Urothelium cell line (cell line): Measurements from ENCODE around the gene LRRC4C.

Source experiments
- DNase-seq: peaks from one replicate; pipeline ENCODE4 v3.0.0; 2011; ENCODE audit warnings: low spot score, mixed read lengths
- FAIRE-seq: peaks from 2 replicates; lab custom pipeline; 2011; peaks lifted over from hg19 to GRCh38; lab: Jason Lieb, UNC

Gene LRRC4C

DNA sequence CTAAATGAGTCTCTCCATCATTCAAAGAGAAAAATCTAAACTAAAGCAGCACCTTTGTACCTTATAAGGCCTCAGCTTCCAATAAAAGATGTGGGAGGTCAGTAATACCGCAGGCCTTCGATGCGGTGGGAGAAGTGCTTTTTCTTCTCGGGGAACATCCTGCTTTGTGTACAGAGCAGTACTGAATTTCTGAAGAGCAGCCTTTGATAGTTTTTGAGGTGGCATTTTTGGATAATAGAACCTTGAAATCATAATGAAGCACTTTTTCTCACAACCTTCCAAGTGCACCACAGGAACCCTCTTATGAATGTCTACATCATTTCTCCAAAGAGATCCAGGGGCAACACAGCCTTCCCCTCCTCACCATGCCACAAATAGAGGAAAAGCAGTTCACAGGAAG, 39.6 kb downstream of the LRRC4C start:
- no peak for DNase-seq
- no peak for FAIRE-seq

- DNase-seq (no peak), FAIRE-seq (no peak)
These were observed 44.5 kb downstream of the LRRC4C start for GRCh38 chr11:41414771-41415440.

DNA sequence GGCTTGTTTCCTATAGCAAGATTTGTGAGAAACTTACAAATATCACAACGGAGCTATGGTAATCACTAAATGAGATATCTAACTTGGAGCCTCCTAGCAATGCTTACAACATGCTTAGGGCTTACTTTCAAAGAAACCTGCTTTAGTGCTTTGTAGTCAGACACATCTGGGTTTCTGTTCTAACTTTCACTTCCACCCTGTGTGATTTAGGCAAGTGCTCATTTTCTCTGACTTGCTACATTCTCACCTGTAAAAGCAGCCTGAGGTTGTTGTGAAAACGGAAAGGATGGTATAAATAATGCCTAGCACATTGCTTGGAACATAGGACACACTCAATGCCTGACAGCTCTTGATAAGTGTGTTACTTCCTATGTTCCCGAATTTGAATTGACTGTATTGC, 45.6 kb downstream of the LRRC4C start:
- no peak for DNase-seq

DNA sequence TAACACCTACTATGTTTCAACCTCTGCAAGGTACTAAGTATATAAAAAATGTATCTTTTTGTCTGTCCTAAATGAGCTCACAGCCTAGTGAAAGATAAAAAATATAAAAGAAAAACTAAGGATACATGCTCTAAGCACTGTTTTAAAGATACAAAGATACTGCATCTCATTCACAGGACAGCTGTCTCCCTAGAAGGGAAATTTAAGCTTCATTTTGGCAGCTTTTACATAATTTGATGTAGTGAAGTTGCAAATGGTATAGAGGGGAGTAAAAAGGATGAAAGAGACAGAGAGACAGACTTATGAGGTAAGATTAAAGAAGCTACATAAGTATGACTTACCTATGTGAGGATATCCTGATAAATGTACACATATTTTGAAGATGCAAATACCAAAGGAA, 53.6 kb downstream of the LRRC4C start:
- DNase-seq (no peak), FAIRE-seq (no peak)

More for the DNA sequence above, 45.6 kb downstream of the LRRC4C start:
- FAIRE-seq = no peak

DNA sequence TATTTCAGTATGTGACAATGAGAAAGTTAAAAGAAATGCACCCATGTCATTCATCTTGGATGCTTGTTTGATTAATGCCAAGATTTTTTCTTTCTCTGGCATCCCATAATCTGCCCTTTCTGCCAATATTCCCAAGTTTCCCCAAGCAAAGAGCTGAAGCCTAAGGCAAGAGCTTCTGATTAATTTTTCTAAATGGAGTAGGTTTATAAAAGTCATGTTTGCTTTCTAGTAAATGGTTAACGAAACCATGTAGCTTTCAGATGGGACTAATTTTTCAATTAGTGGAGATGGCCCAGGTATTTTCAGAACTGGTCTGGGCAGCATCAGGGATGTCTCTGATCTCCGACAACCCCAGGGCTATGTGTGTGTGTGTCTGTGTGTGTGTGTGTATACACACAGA, 55.3 kb downstream of the LRRC4C start:
- no peak for FAIRE-seq

DNA sequence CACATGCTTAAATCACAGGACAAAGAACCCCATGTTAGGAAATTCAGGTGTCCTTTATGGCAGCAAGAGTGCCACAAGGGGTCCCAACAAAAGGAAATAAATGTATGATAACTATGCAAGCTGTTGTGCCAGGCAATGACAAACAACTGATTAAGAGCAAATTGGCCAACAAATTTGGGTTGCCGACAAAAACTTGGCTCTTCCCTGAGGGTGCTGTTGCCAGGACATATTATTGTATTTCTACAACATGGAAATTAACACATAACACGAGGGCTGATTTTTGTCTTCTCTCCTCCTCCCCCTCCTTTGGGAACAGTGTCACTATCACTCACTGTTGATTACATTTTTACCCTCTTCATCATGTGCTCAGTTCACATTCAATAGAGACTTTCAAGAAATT, 56.0 kb downstream of the LRRC4C start:
- no peak for FAIRE-seq
- no peak for DNase-seq

More for the DNA sequence above, 55.3 kb downstream of the LRRC4C start:
- DNase-seq = no peak

- FAIRE-seq = no peak
- DNase-seq = no peak
These were observed 58.6 kb downstream of the LRRC4C start for GRCh38 chr11:41400819-41401382.

DNA sequence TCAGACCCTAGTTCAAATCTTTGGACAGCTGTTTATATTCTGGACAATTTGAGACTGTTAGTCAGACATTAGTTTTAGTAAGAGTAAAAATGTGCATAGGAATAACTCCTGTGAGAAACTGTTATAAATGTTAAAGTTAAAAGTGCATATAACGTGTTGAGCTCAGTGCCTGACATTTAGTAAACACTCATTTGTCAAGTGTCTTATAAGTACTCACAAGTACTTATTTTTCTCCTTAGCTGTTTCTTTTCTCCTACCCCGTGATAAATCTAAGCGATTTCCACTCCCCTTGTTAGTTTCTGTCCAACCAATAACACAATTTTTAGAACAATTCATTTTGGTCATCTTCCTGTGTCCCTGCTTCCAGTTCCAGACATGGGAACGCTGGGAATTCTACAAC, 59.3 kb downstream of the LRRC4C start:
- FAIRE-seq (no peak), DNase-seq (no peak)

DNA sequence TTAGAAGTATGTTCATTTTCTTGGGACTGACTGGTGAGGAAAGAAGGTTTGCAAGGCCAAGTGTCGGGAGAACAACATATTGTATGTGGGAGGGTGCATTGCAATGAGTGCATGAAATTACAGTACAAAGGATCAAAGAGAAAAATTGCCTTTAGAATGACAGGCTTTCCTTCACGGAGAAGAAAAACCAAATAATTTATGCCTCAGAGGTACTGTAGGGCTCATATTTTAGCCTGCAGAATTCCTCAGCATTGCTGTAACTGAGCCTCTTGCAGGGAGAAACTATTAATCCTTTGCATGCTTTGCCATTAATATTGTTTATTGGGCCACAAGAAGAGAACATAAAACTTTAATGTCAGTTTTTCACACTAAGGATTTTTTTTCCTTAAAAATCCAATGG, 60.1 kb downstream of the LRRC4C start:
- FAIRE-seq (no peak), DNase-seq (no peak)

DNA sequence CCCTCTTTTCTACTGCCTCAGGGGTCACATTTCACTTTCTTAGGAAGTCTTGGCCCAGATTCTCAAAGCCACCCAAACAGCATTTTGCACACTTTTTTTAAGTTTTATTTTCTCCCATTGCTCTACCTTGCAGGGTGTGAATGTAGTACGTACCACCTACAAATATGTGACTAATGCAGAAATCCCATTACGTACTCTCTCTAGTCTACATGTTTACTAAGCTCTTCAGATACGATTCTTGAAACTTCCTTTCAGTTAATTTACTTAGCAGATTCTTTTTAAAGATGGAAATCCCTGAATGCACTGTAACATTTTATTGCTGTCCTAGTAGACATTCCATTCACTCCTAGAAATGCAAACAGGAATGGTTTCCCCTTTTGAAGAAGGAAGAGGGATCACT, 61.3 kb downstream of the LRRC4C start:
- FAIRE-seq (no peak), DNase-seq (no peak)

GRCh38 chr11:41394521-41395195, 64.8 kb downstream of the LRRC4C start:
- FAIRE-seq (no peak), DNase-seq (no peak)

DNA sequence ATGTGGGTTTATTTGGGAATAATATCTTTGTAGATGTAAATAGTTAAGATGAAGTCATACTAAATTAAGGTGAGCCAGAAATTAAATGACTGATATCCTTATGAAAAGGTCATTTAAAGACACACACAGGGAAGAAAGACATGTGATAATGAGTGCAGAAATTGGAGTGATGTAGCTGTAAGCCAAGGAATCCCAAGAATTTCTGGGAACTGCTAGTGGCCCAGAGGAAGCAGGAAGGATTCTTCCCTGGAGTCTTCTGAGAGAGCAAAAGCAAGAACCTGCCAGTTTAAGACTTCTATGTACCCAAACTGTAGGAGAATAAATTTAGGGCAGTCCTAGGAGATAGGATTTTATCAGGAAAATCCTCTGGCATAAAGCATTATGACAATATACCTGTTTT, 66.9 kb downstream of the LRRC4C start:
- no peak for FAIRE-seq
- peak; percentile 7 for DNase-seq

- DNase-seq = no peak
- FAIRE-seq = no peak
These were observed 69.8 kb downstream of the LRRC4C start for GRCh38 chr11:41389623-41390130.

DNA sequence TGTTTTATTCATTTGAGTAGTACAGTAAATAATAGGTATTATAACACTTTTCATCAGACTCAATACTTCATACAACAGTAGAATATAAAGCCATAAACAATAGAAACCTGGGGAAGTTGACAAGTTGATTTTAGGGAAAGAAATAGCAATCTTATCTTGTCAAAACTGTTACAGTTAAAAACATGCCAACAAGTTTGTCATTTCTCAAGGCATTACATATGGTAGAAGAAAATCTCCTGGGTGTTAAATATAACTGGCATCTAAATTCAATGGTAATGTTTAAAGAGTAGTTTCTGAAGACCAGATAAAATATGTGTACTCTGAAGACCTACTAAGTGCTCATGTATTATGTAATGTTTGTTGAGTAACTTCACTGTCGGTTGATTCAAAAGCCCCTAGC, 75.1 kb downstream of the LRRC4C start:
- FAIRE-seq = no peak

DNA sequence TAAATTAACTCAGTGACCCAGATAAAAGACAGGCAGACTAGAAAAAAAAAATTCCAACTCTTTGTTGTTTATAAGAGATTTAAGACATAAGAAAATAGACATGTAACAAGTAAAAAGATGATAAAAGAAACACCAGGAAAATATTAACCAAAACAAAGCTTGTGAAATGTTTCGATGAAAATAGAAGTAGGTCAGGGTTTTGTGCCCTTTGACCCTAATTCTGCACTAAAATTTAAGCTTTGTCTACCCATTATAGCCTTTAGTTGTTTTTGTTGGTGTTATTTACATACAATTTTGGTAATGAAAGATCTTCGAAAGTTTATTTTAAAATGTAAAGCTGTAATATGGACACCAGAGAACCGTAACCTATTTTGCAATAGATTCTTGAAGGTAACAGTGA, 75.7 kb downstream of the LRRC4C start:
- FAIRE-seq = no peak

More for the DNA sequence above, 75.1 kb downstream of the LRRC4C start:
- no peak for DNase-seq

DNA sequence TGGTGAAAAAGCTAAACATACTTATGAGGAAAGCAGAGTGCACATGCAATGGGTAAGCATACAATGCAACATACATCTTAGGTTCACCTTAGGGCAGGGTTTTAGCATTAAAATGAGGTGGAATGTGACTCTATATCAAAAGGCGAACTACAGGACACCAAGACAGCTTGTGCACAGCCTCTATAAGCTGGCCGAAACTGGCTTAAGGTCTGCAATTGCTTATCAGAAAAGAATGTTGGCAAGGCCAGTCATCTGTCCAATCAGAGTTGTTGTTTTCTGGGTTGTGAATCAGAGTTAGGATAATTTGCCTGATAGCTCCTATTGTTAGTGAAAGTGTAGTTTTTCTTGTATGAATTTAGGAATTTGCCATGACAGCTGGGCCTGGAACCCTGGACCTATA, 76.5 kb downstream of the LRRC4C start:
- FAIRE-seq (no peak), DNase-seq (no peak)

More for the DNA sequence above, 75.7 kb downstream of the LRRC4C start:
- DNase-seq = no peak

DNA sequence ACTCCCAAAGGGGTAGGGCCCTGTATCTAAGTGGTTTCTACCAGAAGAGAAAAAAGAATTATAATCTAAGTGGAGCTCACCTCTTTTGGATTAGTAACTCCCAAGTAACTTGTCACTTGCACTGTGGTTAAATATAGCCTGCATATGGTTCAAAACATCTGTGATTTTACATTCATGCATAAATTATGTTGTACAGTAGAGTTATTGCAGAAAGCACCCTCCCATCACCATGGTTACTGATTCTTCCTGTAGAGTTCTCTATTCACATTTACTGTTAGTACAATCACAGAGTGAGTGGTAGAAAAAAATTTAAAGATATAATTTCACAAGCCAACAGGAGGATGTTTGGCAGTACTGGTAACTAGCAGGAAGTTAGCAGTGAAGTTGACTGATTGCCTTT, 80.4 kb downstream of the LRRC4C start:
- FAIRE-seq (no peak), DNase-seq (no peak)

GRCh38 chr11:41377709-41378394, 81.6 kb downstream of the LRRC4C start:
- no peak for DNase-seq
- no peak for FAIRE-seq

- DNase-seq = no peak
- FAIRE-seq = no peak
These were observed 107.6 kb downstream of the LRRC4C start for GRCh38 chr11:41351825-41352224.

DNA sequence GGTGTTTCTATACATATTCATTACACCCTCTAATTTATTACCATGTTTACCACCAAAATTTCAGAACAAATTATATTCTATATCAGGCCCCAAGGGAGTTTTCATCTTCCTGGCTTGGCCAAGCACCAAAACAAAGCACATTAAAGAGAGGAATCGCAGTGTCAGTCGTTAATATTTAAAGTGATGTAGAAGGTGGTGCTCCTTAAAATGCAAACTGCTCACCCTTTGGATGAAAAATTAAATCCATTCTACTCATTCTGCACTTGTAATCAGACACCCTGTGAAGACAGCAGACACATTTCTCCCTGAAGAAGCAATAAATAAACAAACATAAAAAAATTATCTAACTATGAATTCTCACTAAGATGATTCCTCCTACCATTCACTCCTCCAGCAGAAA, 113.4 kb downstream of the LRRC4C start:
- no peak for DNase-seq
- FAIRE-seq = no peak
